C4-2B (cell line): ENCODE results near the gene FAM83B.

Experiments
- CTCF ChIP-seq: fragments of 450-650 bp; conservative IDR thresholded peaks from 2 replicates; pipeline ENCODE4 v1.5.1; 2017; ENCODE audit warnings: mild to moderate bottlenecking
- ZFX ChIP-seq: fragments of 450-650 bp; IDR thresholded peaks from 2 replicates; pipeline ENCODE4 v1.6.1; 2017

DNA sequence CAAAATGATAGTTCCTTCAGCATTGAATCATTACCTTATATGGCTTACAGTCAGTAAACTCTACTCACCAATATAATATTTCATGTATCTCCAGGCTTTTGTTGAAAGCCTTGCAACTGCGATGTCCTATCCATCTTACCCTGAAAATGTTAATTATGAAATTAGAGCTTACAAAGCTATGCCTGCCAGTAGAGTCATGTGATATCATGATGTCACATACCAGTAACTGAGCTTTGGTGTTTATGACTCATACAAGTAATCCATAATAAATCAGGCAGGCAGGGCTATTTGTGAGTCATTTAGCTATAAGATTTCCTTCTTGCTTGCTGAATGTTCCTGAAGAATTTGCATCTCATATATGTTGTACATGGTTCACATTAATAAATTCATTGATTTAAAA, 44.9 kb upstream of the FAM83B start:
- no peak for TF ChIP-seq CTCF
- no peak for TF ChIP-seq ZFX
